Astrocyte (in vitro differentiated cells and primary cell): Measurements from ENCODE around the gene ANKRD28. TPM values are rescaled to one million over a fixed set of nuclear protein-coding genes. Genes with fewer than 3 reads are reported as not detected.

Experiments
- DNase-seq: peaks from one replicate; pipeline ENCODE4 v3.0.0-alpha.2; 2010; ENCODE audit warnings: low read depth
- FAIRE-seq: peaks from 2 replicates; lab custom pipeline; 2011; peaks lifted over from hg19 to GRCh38; lab: Jason Lieb, UNC
- H2AFZ ChIP-seq: 2 replicates; pipeline ENCODE4 v1.6.0; 2012; ENCODE audit warnings: low read depth, low read length, inconsistent platforms
- H3K27ac ChIP-seq: 2 replicates; pipeline ENCODE4 v1.5.1; 2011; ENCODE audit warnings: low read depth, low read length, inconsistent platforms
- H3K27me3 ChIP-seq: 2 replicates; pipeline ENCODE4 v1.6.0; 2011; ENCODE audit warnings: low read length, inconsistent platforms; ENCODE audit not compliant: insufficient read depth
- H3K36me3 ChIP-seq: 2 replicates; pipeline ENCODE4 v1.5.1; 2011; ENCODE audit warnings: low read length, inconsistent platforms; ENCODE audit not compliant: insufficient read depth
- H3K4me1 ChIP-seq: 2 replicates; pipeline ENCODE4 v1.5.1; 2011; ENCODE audit warnings: low read length, inconsistent platforms; ENCODE audit not compliant: insufficient read depth
- H3K4me2 ChIP-seq: 2 replicates; pipeline ENCODE4 v1.6.0; 2012; ENCODE audit warnings: low read length, inconsistent platforms
- H3K4me3 ChIP-seq: 2 replicates; pipeline ENCODE4 v1.5.1; 2011; ENCODE audit warnings: low read depth, mild to moderate bottlenecking, low read length, inconsistent platforms; ENCODE audit not compliant: insufficient read depth
- H3K79me2 ChIP-seq: 2 replicates; pipeline ENCODE4 v1.6.0; 2012; ENCODE audit warnings: mild to moderate bottlenecking, low read length, inconsistent platforms; ENCODE audit not compliant: insufficient read depth
- H3K9ac ChIP-seq: 2 replicates; pipeline ENCODE4 v1.6.0; 2012; ENCODE audit warnings: mild to moderate bottlenecking, low read length, inconsistent platforms
- H3K9me3 ChIP-seq: 2 replicates; pipeline ENCODE4 v1.5.1; 2012; ENCODE audit warnings: low read depth, mild to moderate bottlenecking, low read length, inconsistent platforms; ENCODE audit not compliant: insufficient read depth
- H4K20me1 ChIP-seq: 2 replicates; pipeline ENCODE4 v1.6.0; 2012; ENCODE audit warnings: low read length, inconsistent platforms; ENCODE audit not compliant: insufficient read depth
- H3K27ac Mint-ChIP-seq: one replicate; pipeline ENCODE4 v1.8.0; 2021; ENCODE audit warnings: mild to moderate bottlenecking, mixed read lengths; ENCODE audit not compliant: unreplicated experiment
- H3K27me3 Mint-ChIP-seq: one replicate; pipeline ENCODE4 v1.8.0; 2021; ENCODE audit warnings: low read depth, mixed read lengths; ENCODE audit not compliant: unreplicated experiment
- H3K36me3 Mint-ChIP-seq: one replicate; pipeline ENCODE4 v1.8.0; 2021; ENCODE audit warnings: low read depth, mixed read lengths; ENCODE audit not compliant: unreplicated experiment
- H3K4me1 Mint-ChIP-seq: one replicate; pipeline ENCODE4 v1.8.0; 2021; ENCODE audit warnings: low read depth, mixed read lengths; ENCODE audit not compliant: unreplicated experiment
- H3K4me3 Mint-ChIP-seq: one replicate; pipeline ENCODE4 v1.8.0; 2021; ENCODE audit warnings: mild to moderate bottlenecking, moderate library complexity, mixed read lengths; ENCODE audit not compliant: unreplicated experiment
- H3K9me3 Mint-ChIP-seq: one replicate; pipeline ENCODE4 v1.8.0; 2021; ENCODE audit warnings: mild to moderate bottlenecking, mixed read lengths; ENCODE audit not compliant: unreplicated experiment
- CTCF ChIP-seq: IDR thresholded peaks from 2 replicates; pipeline ENCODE4 v1.5.1; 2011; ENCODE audit warnings: low read depth, mild to moderate bottlenecking, inconsistent platforms, low read length, moderate library complexity; ENCODE audit not compliant: insufficient read depth
- EZH2 ChIP-seq: IDR thresholded peaks from 2 replicates; pipeline ENCODE4 v1.6.1; 2012; ENCODE audit warnings: mild to moderate bottlenecking, low read length, inconsistent platforms; ENCODE audit not compliant: insufficient read depth
- total RNA-seq: library from RNA; stranded (reverse); gene quantifications from 2 replicates; pipeline ENCODE4 v1.2.1, GENCODE V29; 2021

Gene ANKRD28
- total RNA-seq, 1 donor from 2014 or later, result 61.3 TPM

- Histone ChIP-seq H3K27ac (no peak overlapping the region), H3K4me2 (no peak overlapping the region), H3K36me3 (no peaks in the 10 kb centered on the region), H3K79me2 (peaks cover 54% of the 10 kb centered on the region), H3K9me3 (no peaks in the 10 kb centered on the region), H3K9ac (no peak overlapping the region), H3K27me3 (no peaks in the 10 kb centered on the region), H2AFZ (no peak overlapping the region), H4K20me1 (no peaks in the 10 kb centered on the region), H3K4me1 (peaks cover 21% of the 10 kb centered on the region), H3K4me3 (no peak overlapping the region)
- DNase-seq, result no peak
- Mint-ChIP-seq H3K4me3 (no peak overlapping the region), H3K27ac (no peak overlapping the region), H3K4me1 (peaks cover 14% of the 10 kb centered on the region), H3K9me3 (no peaks in the 10 kb centered on the region), H3K27me3 (no peaks in the 10 kb centered on the region), H3K36me3 (no peaks in the 10 kb centered on the region)
- TF ChIP-seq EZH2 (no peak), CTCF (no peak)
- no peak for FAIRE-seq
These were observed 6.1 kb upstream of the ANKRD28 start for GRCh38 chr3:15803921-15804320.

- Histone ChIP-seq H3K9ac (no peak overlapping the region), H2AFZ (no peak overlapping the region), H3K27ac (no peak overlapping the region), H3K27me3 (no peaks in the 10 kb centered on the region), H3K79me2 (peaks cover 58% of the 10 kb centered on the region), H4K20me1 (no peaks in the 10 kb centered on the region), H3K36me3 (no peaks in the 10 kb centered on the region), H3K4me1 (peaks cover 27% of the 10 kb centered on the region), H3K4me2 (no peak overlapping the region), H3K4me3 (no peak overlapping the region), H3K9me3 (no peaks in the 10 kb centered on the region)
- TF ChIP-seq CTCF, result no peak
- TF ChIP-seq EZH2, result no peak
- Mint-ChIP-seq H3K36me3 (no peaks in the 10 kb centered on the region), H3K4me3 (no peak overlapping the region), H3K9me3 (no peaks in the 10 kb centered on the region), H3K4me1 (peaks cover 21% of the 10 kb centered on the region), H3K27me3 (no peaks in the 10 kb centered on the region), H3K27ac (no peak overlapping the region)
- DNase-seq (no peak), FAIRE-seq (no peak)
These were observed 3.5 kb upstream of the ANKRD28 start for GRCh38 chr3:15801298-15801697.

GRCh38 chr3:15800780-15801179 is 3.0 kb upstream of the ANKRD28 start:
- no peaks in the 10 kb centered on the region for H3K9me3 ChIP-seq
- no peak for FAIRE-seq
- H3K27me3 ChIP-seq, result no peaks in the 10 kb centered on the region
- Mint-ChIP-seq H3K4me3 (peak overlapping the region; percentile 47), H3K4me1 (peaks cover 21% of the 10 kb centered on the region), H3K27me3 (no peaks in the 10 kb centered on the region), H3K36me3 (no peaks in the 10 kb centered on the region), H3K27ac (no peak overlapping the region), H3K9me3 (no peaks in the 10 kb centered on the region)
- no peak overlapping the region for H3K27ac ChIP-seq
- H3K4me3 ChIP-seq, result no peak overlapping the region
- peaks cover 22% of the 10 kb centered on the region for H3K4me1 ChIP-seq
- no peak for TF ChIP-seq EZH2
- TF ChIP-seq CTCF, result no peak
- no peaks in the 10 kb centered on the region for H3K36me3 ChIP-seq
- no peak overlapping the region for H2AFZ ChIP-seq
- H3K4me2 ChIP-seq, result no peak overlapping the region
- DNase-seq, result no peak
- H4K20me1 ChIP-seq, result no peaks in the 10 kb centered on the region
- H3K9ac ChIP-seq, result no peak overlapping the region
- H3K79me2 ChIP-seq, result peaks cover 63% of the 10 kb centered on the region
